Colonic mucosa (tissue), 4 donors: ENCODE data around the gene FOSL2. TPM values are rescaled to one million over a fixed set of nuclear protein-coding genes. Genes with fewer than 3 reads are reported as not detected.

Source experiments
- DNase-seq: peaks from one replicate; pipeline ENCODE4 v3.0.0-alpha.2; 2020
- H3K27ac ChIP-seq: fragments of 200-600 bp; one replicate; pipeline ENCODE4 v1.8.0; 2021
- H3K27me3 ChIP-seq: fragments of 200-600 bp; one replicate; pipeline ENCODE4 v1.8.0; 2021
- H3K36me3 ChIP-seq: fragments of 200-600 bp; one replicate; pipeline ENCODE4 v1.8.0; 2021
- H3K4me1 ChIP-seq: fragments of 200-600 bp; one replicate; pipeline ENCODE4 v1.8.0; 2021; ENCODE audit warnings: mild to moderate bottlenecking
- H3K4me3 ChIP-seq: fragments of 200-600 bp; one replicate; pipeline ENCODE4 v1.8.0; 2021
- H3K9ac ChIP-seq, 2 donors: one replicate each; pipeline ENCODE4 v1.7.0; 2013; ENCODE audit warnings: control low read depth in 2 of 2, low read depth in 2 of 2, low read length in 2 of 2
- H3K9me3 ChIP-seq: fragments of 200-600 bp; one replicate; pipeline ENCODE4 v1.8.0; 2021
- intact Hi-C: fragments of 100-400 bp; cut with DNase I; formaldehyde crosslinking; loops from one replicate; pipeline ENCODE4 v1.14.1; 2022
- total RNA-seq, 2 donors: library from RNA; stranded (reverse); fragmentation: NEBNext Ultra II Directional in 1 of 2; extraction: Animal tissue kit (Norgen Biotek cat#: 25700) in 1 of 2; gene quantifications; one replicate each; pipeline ENCODE4 v1.2.1, GENCODE V29; 2021
- TF ChIP-seq, protein P1 (sequence below): fragments of 200-600 bp; IDR thresholded peaks from one replicate; pipeline ENCODE4 v1.8.0; 2022; ENCODE audit warnings: antibody characterized with exemption, mild to moderate bottlenecking
- donor health status: healthy.
- donor health status: DM: no; HTN: no; CAD: no.
- donor health status: DM: no; HTN: no; CAD: no.

Gene FOSL2
- total RNA-seq, 2 donors from 2014 or later: 74.2 to 142 TPM

DNA sequence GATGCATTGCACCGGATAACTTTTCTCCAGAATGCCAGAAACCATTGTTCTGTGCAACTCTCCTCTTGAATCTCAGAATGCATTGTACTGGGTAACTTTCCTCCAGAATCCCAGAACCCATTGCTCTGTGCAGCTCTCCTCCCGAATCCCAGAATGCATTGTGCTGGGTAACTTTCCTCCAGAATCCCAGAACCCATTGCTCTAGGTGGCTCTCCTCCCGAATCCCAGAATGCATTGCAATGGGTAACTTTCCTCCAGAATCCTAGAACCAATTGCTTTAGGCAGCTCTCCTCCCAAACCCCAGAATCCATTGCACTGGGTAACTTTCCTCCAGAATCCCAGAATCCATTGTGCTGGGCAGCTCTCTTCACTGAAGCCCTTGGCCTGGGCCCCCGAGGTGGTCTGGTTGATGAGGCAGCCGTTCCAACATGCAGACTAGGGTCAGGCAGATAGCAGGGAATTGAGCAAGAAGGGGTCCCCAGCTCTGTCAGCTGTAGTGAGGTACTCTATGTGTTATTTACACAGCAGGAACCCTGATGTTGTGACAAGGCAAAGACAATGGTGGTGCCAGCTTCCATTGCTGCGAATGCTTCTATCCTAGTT is 9.4 kb downstream of the FOSL2 start:
- peaks cover 22% of the 10 kb centered on the region for H3K4me1 ChIP-seq
- no peak for DNase-seq
- H3K27me3 ChIP-seq: no peaks in the 10 kb centered on the region
- no peak overlapping the region for H3K9ac ChIP-seq
- no peaks in the 10 kb centered on the region for H3K9me3 ChIP-seq
- H3K4me3 ChIP-seq: no peak overlapping the region
- intact Hi-C loops: no loop called here
- H3K36me3 ChIP-seq: peaks cover 26% of the 10 kb centered on the region
- H3K27ac ChIP-seq: no peak overlapping the region
- TF ChIP-seq, protein P1, sequence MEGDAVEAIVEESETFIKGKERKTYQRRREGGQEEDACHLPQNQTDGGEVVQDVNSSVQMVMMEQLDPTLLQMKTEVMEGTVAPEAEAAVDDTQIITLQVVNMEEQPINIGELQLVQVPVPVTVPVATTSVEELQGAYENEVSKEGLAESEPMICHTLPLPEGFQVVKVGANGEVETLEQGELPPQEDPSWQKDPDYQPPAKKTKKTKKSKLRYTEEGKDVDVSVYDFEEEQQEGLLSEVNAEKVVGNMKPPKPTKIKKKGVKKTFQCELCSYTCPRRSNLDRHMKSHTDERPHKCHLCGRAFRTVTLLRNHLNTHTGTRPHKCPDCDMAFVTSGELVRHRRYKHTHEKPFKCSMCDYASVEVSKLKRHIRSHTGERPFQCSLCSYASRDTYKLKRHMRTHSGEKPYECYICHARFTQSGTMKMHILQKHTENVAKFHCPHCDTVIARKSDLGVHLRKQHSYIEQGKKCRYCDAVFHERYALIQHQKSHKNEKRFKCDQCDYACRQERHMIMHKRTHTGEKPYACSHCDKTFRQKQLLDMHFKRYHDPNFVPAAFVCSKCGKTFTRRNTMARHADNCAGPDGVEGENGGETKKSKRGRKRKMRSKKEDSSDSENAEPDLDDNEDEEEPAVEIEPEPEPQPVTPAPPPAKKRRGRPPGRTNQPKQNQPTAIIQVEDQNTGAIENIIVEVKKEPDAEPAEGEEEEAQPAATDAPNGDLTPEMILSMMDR: no peak

DNA sequence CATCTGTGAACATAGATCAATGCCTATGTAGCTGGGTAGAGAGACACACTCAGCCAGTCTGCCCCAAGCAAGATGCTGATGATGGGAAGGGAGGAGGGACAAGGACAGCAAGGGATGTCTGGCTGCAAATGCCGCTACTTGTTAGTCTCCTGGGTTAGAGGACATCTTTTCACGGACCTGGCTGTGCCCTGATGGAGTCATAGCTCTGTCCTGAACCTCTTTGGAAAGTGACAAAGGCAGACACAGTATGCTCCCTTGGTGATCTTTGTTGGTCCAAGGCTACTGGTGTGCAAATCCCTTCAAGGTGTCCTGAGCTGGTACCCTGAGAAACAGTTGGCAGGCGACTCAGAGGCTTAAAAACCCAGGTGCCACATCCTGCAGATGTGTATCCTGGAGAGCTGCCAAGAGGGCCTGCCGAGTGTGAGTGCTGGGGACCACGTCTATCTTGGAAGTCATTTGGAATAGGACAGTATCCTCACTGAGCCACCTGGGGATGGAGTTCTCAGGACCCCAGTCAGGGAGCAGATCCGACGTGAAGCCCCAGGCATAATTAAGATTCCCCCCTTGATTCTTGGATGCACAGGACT is 10.8 kb downstream of the FOSL2 start:
- Histone ChIP-seq H3K27ac (no peak overlapping the region), H3K36me3 (peaks cover 33% of the 10 kb centered on the region)
- intact Hi-C loops: no loop called here

DNA sequence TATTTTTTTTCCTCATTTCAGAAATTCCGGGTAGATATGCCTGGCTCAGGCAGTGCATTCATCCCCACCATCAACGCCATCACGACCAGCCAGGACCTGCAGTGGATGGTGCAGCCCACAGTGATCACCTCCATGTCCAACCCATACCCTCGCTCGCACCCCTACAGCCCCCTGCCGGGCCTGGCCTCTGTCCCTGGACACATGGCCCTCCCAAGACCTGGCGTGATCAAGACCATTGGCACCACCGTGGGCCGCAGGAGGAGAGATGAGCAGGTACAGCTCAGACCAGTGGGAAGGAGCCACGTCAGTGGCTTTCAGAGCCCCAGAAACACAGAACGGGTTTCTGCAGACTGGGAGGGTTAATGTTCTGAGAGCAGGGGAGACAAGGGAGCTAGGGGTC is 11.4 kb downstream of the FOSL2 start:
- no peaks in the 10 kb centered on the region for H3K9me3 ChIP-seq
- no peak for DNase-seq
- H3K27ac ChIP-seq: no peak overlapping the region
- H3K4me3 ChIP-seq: no peak overlapping the region
- TF ChIP-seq, protein P1: no peak
- H3K9ac ChIP-seq: no peak overlapping the region
- intact Hi-C loops: no loop called here
- H3K4me1 ChIP-seq: peaks cover 22% of the 10 kb centered on the region
- no peaks in the 10 kb centered on the region for H3K27me3 ChIP-seq
- H3K36me3 ChIP-seq: peaks cover 33% of the 10 kb centered on the region

More for the DNA sequence above, 10.8 kb downstream of the FOSL2 start:
- peaks cover 22% of the 10 kb centered on the region for H3K4me1 ChIP-seq
- no peaks in the 10 kb centered on the region for H3K9me3 ChIP-seq
- H3K9ac ChIP-seq: no peak overlapping the region
- H3K4me3 ChIP-seq: no peak overlapping the region
- TF ChIP-seq, protein P1: no peak
- DNase-seq: no peak
- H3K27me3 ChIP-seq: no peaks in the 10 kb centered on the region

DNA sequence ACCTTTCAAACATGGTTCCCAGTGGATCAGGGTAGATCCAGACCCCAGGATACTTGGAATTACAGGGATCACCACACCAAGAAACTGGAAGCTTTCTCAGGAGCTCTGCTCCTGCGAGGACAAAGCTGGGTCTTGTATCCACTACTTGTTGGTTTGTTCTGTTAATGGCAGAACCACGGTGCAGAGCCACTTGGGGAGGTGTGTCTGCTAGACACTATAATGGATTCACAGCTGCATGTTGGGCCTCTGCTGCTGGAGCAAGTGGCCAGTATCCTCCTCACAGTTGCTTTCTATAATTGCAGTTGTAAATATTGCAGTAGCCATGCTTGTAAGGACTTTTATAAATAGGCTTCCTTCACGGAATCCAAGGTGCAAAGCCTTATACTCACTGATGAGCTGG is 12.9 kb downstream of the FOSL2 start:
- no peaks in the 10 kb centered on the region for H3K9me3 ChIP-seq
- no peak overlapping the region for H3K9ac ChIP-seq
- peaks cover 27% of the 10 kb centered on the region for H3K36me3 ChIP-seq
- no peak overlapping the region for H3K4me3 ChIP-seq
- TF ChIP-seq, protein P1: no peak
- no peak overlapping the region for H3K27ac ChIP-seq
- H3K4me1 ChIP-seq: peaks cover 22% of the 10 kb centered on the region
- H3K27me3 ChIP-seq: no peaks in the 10 kb centered on the region
- intact Hi-C loops: no loop called here
- DNase-seq: no peak

DNA sequence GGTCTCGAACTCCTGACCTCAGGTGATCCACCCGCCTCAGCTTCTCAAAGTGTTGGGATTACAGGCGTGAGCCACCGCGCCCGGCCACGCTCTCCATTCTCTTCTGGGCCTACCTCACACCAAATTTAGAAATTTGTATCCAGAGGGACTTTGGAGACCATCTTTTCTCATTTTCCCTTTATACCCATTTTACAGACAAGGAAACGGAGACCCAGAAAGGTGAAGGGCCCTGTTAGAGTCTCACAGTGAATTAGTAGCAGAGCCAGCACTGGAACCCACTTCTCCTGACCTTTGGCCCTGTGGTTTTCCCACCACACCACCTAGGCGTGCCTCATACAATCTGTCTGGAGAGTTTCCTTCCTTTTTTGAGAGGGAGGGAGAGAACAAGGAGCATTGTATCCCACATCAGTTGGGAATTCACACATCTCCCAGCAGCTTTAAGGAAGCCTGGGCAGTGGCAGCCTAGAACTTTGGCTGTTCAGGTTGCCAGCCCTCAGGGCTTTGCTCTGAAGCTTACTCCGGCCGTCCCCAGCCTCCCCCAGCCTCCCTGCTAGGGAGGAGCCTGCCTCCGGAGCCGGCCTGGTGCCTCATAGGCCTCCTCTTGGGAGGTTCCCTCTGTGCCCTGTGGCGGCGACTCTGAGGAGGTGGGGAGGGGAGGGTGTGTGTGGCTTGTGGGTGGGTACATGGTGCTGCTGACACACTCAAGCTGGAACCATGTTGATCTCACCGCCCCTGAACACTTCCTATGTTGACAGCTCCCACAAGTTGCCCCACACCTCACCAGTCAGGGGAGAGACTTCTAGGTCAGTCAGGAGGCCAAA is 13.8 kb downstream of the FOSL2 start:
- peaks cover 21% of the 10 kb centered on the region for H3K4me1 ChIP-seq

More for the DNA sequence above, 13.8 kb downstream of the FOSL2 start:
- Histone ChIP-seq H3K36me3 (peaks cover 37% of the 10 kb centered on the region), H3K4me3 (no peak overlapping the region), H3K27me3 (no peaks in the 10 kb centered on the region), H3K27ac (peak overlapping the region; percentile 43), H3K9ac (peak overlapping the region in 1 of 2 donors; percentile 38), H3K9me3 (no peaks in the 10 kb centered on the region)
- intact Hi-C loops: no loop called here
- TF ChIP-seq, protein P1: no peak
- DNase-seq: no peak
